Left hindlimb (tissue), 1 donor: Measurements from ENCODE around the gene DDT.
"Not testable (repeated sequence)": the region's sequence is repeated elsewhere in the genome, so short reads cannot be mapped to it uniquely, and the experiment has no call there.

Experiments used
- DNase-seq: peaks from one replicate; pipeline ENCODE4 v3.0.0-alpha.2; 2018

Gene DDT

DNA sequence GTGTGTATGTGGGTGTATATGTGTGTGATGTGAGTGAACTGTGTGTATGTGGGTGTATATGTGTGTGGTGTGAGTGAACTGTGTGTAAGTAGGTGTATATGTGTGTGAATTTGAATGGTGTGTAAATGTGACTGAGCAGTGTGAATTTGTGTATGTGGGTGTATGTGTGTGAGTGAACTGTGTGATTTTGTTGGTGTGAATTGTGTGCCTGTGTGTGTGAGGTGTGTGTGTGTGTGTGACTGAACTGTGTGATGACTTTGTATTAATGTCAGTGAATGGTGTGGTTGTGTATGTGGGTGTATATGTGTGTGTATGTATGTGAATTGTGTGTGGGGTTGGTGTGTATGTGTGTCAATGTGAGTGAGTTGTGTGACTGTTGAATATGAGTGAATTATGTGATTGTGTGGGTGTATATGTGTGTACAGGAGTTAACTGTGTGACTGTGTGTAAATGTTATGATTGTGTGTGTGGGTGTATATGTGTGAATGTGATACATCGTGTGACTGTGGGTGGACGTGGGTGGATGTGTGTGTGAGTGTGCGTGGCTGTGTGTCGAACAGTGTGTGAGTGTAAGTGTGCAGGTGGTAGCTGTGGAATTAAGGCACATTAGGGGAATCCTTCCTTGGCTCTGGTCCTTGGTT, 12.4 kb upstream of the DDT start:
- not testable (repeated sequence) for DNase-seq

DNA sequence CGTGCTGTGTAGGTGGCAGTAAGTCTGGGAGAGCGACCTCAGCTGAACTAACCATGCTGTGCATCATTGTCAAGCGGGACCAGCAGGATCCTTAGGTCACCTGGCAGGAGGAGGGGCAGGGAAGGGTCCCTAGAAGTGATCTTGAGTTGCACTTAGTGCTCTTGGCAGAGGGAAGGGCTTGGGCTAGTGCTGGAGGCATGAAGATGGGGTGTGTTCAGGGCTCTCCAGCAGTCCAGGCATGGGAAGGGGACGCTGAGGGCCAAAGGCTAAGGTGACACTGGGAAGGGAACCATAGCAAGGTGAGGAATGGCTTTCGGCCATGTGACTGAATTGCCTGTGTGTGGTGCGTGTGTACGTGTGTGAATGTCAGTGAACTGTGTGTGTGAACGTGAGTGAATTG, 11.8 kb upstream of the DDT start:
- DNase-seq, result not testable (repeated sequence)

DNA sequence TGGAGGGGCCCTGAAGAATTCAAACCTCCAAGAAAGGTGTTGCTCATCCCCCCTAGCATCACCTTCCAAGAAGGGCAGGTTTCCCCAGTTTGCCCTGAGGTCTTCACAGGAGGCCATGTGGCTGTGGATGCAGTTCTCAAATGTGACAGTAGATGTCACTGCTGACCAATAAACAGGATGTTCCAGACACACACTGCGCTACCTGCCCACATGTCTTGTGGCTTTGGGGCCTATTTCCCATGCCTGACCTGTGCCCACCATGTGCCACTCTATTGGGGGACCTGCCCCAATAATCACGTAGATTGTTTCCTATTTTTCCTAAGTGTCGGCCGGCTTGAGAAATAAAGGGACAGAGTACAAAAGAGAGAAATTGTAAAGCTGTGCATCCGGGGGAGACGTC, 10.2 kb upstream of the DDT start:
- DNase-seq, result no peak

DNA sequence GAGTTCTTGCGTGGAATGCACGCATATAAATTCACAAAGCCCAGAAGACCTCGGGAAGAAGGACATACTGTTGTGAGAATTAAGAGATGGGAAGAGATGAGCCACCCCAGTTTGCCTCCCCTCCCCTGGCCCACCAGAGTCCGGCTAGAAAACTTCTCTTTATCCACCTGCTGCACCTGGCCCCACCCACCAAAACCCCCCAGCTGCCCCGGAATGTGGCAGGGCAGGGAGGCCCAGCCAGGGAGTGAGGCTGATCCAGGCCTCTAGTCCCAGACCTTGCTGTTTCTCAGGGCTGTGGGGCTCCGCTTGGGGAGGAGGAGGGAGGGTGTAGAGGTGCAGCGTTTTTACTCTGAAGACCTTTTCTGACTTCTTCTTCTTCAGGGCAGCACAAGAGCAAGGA, 6.3 kb upstream of the DDT start:
- not testable (repeated sequence) for DNase-seq

DNA sequence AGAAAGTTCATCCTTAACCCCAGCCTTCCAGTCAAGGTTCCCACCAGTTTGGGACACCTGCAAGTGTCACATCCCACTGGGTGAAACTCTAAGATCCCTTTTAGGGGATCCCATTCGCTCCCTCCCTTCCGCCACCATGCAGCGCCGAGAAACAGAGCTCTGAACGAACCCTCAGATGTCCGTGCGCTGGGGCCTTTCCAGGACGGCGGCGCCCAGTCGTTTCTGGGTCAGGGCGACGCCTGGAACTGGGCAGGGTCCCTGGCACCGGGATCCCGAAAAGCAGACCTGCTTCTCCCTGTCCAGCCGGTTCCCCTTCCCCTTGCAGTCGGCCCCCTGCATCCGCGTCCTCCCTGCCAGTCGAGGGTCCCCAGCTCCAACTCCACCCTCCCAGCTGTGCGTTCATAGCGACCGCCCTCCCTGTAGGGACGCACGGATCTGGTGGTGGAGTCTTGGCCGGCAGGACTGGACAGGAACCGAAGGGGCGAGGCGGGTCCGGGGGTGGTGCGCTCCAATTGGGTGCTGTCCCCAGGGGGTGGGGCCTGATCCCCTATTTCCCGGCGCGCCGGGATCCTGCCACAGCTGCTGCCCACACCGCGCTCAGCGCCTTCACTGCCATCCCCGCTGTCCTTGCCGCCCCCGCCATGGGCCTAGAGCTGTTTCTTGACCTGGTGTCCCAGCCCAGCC, 5.5 kb upstream of the DDT start, which contains the start of gene GSTT2:
Gene GSTT2 (plus strand): TSS at position 578 of the 684 bp plus-strand sequence.
- DNase-seq, result not testable (repeated sequence)

DNA sequence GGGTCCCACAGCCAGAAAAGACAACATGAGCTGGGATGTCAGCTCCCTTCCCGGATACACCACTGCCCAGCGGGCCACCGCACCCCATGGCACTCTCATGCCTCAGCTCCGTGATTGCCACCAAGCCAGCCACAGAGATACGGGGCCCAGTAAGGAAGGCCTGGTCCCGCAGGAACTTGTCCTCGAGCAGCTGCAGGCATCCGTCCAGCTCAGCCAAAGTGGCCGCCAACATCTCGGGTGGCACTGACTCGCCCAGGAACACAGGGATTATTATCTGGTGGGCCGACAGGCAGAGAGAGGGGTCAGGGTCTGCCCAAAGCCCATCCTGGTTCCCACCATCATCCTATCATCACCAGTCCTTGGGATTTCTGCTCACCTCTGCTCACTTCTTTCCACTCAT, 3.1 kb upstream of the DDT start:
- not testable (repeated sequence) for DNase-seq

DNA sequence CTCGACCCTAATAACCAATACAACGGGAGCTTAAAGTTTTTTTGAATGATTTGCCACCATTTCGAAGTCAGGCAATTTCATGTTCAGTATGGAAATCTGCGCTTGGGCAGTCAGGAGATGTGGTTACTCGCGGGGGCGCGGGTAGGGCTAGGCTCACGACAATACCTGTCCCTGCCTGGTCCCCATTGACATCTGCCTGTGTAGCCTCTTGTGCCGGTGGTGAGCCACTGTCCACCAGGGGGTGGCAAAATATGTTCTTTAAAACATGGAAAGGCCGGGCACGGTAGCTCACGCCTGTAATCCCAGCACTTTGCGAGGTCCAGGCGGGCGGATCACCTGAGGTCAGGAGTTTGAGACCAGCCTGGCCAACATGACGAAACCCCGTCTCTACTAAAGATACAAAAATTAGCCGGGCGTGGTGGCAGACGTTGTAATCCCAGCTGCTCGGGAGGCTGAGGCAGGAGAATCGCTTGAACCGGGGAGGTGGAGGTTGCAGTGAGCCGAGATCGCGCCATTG, 653 bp upstream of the DDT start:
- DNase-seq, result not testable (repeated sequence)

DNA sequence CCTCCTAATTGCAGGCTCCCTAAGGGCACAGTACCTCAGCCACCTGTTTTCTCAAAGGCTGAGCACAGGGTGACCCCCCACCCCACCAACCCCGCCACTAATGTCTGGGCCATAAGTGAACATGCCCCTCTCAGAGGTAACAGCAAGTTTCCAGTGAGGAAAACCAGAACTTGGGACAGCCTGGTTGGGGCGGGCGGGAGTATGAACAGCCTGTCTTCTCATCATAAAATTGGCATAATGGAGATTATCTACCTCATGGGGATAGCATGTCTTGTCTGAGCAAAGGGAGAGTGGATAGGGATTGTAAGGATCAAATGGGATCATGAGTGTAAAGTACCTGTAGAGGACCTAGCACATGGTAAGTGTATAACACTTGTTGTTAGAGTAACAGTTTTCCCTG, 2.3 kb downstream of the DDT start:
- not testable (repeated sequence) for DNase-seq

DNA sequence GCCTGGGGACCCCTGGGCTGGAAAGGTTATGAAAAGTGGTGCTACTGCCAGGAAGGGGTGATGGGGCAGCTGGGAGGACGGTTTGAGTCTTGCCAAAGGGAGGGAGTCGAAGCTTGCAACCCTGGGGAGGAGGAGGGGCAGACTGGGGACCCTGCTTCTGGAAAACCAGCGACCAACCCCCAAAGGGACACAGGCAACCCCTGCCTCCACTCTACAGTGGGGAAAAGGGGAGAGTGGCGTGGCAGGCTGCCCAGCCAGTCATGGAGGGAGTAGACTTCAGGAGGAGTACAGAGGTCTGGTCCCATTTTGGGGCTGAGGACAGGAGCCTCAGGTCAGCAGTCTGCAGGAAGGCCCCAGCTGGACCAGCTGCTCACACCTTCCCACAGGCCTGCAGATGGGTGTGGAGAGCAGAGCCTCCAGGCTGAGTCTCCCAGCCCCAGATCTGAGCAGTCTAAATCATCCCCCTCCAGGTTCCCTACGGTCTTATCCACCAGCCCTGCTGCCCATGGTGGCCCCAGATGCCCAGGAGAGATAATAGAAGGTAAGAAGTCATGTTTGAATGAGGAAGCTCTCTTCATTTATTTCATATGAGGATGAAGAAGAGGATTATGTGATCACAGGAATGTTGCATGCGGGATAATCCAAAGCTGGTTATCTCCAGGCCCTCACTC, 3.3 kb downstream of the DDT start:
- no peak for DNase-seq

DNA sequence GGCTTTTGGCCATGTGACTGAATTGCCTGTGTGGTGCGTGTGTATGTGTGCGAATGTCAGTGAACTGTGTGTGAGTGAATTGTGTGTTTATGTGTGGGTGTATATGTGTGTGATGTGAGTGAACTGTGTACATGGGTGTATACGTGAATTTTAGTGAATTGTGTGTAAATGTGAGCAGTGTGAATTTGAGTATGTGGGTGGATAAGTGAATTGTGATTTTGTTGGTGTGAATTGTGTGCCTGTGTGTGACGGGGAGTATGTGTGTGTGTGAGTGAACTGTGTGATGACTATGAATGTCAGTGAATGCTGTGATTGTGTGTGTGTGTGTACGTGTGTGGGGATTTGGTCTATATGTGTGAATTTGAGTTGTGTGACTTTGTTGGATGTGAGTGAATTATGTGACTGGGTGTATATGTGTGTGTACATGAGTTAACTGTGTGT, 4.0 kb downstream of the DDT start:
- DNase-seq, result no peak

DNA sequence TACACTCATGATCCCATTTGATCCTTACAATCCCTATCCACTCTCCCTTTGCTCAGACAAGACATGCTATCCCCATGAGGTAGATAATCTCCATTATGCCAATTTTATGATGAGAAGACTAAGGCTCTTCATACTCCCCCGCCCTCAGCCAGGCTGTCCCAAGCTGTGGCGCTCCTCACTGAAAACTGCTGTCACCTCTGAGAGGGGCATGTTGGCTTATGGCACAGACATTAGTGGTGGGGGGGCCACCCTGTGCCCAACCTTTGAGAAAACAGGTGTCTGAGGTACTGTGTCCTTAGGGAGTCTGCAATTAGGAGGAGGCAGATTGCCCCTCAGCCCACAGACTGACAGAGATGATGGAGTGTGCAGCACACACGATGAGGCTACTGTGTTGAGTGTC, 5.2 kb downstream of the DDT start:
- DNase-seq, result no peak

DNA sequence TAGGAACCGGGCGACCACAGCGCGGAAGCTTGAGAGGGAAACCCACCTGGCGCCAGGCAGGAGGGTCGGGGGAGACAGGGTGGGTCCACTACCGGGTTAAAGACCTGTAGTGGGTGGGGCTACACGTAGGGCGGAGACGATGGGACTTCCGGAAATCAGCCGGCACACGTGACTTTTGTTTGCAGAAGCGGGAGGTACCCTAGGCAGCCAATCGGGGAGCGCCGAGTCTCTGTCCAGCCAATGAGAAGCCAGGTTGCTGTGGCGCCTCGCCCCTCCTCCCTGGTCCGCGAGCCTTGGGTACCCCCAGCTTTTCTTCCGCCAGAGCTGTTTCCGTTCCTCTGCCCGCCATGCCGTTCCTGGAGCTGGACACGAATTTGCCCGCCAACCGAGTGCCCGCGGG, 7.7 kb downstream of the DDT start, which contains the start of gene DDTL:
Gene DDTL (plus strand): TSS at position 321 of the 400 bp plus-strand sequence. CDS start 27 bp downstream, at position 348.
- not testable (repeated sequence) for DNase-seq

DNA sequence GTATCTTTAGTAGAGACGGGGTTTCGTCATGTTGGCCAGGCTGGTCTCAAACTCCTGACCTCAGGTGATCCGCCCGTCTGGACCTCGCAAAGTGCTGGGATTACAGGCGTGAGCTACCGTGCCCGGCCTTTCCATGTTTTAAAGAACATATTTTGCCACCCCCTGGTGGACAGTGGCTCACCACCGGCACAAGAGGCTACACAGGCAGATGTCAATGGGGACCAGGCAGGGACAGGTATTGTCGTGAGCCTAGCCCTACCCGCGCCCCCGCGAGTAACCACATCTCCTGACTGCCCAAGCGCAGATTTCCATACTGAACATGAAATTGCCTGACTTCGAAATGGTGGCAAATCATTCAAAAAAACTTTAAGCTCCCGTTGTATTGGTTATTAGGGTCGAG, 8.1 kb downstream of the DDT start:
- DNase-seq, result not testable (repeated sequence)

DNA sequence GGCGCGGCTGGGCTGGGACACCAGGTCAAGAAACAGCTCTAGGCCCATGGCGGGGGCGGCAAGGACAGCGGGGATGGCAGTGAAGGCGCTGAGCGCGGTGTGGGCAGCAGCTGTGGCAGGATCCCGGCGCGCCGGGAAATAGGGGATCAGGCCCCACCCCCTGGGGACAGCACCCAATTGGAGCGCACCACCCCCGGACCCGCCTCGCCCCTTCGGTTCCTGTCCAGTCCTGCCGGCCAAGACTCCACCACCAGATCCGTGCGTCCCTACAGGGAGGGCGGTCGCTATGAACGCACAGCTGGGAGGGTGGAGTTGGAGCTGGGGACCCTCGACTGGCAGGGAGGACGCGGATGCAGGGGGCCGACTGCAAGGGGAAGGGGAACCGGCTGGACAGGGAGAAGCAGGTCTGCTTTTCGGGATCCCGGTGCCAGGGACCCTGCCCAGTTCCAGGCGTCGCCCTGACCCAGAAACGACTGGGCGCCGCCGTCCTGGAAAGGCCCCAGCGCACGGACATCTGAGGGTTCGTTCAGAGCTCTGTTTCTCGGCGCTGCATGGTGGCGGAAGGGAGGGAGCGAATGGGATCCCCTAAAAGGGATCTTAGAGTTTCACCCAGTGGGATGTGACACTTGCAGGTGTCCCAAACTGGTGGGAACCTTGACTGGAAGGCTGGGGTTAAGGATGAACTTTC, 13.0 kb downstream of the DDT start, which contains the start of gene GSTT2B:
Gene GSTT2B (minus strand): TSS at position 112 of the 688 bp plus-strand sequence. CDS start 64 bp downstream, at position 48.
- not testable (repeated sequence) for DNase-seq

DNA sequence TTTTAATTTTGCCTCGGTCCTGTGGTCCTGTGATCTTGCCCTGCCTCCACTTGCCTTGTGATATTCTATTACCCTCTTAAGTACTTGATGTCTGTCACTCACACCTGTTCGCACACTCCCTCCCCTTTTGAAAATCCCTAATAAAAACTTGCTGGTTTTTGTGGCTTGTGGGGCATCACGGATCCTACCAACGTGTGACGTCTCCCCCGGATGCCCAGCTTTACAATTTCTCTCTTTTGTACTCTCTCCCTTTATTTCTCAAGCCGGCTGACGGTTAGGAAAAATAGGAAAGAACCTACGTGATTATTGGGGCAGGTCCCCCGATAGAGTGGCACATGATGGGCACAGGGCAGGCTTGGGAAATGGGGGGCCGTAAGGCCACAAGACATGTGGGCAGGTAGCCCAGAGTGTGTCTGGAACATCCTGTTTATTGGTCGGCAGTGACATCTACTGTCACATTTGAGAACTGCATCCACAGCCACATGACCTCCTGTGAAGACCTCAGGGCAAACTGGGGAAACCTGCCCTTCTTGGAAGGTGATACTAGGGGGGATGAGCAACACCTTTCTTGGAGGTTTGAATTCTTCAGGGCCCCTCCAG, 17.8 kb downstream of the DDT start:
- DNase-seq, result peak; percentile 52

DNA sequence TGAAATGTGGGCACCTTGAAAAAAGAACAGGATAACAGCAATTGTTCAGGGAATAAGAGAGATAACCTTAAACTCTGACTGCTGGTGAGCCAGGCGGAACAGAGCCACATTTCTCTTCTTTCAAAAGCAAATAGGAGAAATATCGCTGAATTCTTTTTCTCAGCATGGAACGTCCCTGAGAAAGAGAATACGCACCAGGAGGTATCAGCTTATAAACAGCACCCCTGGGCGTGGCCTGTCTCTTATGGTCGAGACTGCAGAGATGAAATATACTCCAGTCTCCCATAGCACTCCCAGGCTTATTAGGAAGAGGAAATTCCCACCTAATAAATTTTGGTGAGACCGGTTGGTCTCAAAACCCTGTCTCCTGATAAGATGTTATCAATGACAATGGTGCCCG, 18.4 kb downstream of the DDT start:
- DNase-seq, result not testable (repeated sequence)

DNA sequence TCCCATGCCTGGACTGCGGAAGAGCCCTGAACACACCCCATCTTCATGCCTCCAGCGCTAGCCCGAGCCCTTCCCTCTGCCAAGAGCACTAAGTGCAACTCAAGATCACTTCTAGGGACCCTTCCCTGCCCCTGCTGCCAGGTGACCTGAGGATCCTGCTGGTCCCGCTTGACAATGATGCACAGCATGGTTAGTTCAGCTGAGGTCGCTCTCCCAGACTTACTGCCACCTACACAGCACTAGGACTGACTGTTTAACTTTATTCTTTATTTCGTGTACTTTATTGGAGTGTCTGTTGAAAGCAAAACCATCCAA, 19.3 kb downstream of the DDT start:
- not testable (repeated sequence) for DNase-seq

DNA sequence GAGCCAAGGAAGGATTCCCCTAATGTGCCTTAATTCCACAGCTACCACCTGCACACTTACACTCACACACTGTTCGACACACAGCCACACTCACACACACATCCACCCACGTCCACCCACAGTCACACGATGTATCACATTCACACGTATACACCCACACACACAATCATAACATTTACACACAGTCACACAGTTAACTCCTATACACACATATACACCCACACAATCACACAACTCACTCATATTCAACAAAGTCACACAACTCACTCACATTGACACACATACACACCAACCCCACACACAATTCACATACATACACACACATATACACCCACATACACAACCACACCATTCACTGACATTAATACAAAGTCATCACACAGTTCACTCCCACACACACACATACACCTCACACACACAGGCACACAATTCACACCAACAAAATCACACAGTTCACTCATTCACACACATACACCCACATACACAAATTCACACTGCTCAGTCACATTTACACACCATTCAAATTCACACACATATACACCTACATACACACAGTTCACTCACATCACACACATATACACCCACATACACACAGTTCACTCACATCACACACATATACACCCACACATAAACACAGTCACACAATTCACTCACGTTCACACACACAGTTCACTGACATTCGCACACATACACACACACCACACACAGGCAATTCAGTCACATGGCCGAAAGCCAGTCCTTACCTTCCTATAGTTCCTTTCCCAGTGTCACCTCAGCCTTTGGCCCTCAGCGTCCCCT, 19.8 kb downstream of the DDT start:
- not testable (repeated sequence) for DNase-seq

DNA sequence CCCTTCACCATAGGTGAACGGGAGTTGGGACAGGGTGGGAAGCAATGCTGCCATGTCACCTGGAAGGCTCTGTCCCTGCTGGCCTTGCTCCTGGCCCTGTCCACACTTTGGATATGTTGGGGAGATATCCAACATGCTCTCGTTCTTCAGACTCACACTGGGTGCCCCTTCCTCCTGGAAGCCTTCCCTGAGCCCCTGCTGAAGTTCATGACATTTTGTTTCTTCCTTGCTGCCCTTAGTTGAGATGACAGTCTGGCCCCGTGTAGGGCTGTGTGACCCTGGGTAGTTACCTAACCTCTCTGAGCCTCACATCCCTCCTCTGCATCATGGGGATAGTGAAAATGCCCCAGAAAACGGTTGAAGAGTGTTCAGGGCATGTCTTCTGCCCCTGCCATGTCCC, 20.8 kb downstream of the DDT start:
- DNase-seq, result not testable (repeated sequence)

DNA sequence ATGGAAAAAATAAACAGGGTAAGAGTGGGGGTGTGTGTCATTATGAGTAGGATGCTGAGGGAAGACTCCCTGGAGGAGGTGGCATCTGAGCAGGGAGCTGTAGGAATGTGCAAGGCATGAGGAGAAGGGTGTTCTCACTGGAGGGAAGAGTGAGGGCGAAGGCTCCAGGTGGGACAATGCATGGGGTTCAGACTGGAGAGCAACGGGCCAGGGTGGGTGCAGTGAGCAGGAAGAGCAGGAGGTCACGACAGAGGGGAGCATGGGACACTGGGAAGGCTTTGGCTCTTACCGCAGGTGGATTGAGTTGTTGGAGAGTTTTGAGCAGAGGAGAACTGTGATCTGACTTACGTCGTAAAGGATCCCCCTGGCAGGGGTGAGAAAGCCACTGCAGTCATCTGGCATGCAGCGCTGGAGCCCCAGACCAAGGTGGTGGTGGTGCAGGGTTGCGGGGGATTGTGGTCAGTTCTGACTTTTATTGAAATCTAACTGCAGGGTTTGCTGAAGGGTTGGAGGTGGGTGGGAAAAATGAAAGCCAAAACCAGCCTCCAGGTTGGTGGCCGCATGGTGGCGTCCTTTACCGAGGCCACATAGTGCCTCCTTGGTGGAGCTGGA, 21.3 kb downstream of the DDT start:
- DNase-seq, result not testable (repeated sequence)

DNA sequence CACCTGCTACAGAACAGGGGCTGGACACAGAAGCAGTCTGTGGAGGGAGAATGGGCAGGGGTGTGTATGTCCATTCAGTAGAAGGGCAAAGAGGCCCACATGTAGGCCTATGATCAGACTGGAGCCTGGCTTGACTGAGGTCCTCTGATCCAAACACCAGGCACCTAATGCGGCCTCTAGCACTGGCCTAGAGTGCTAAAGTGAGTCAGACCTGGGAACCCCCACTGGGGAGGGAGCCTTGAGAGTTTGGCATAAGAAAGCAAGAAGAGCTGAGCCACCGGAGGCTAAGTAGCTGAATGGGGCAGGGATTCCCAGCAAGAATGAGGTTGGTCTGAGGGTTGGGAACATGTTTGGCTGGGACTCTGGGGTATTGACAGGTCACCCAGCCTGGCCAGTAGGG, 22.9 kb downstream of the DDT start:
- DNase-seq, result not testable (repeated sequence)
